GM12878 (cell line): ENCODE data around the gene INO80D. TPM values are rescaled to one million over a fixed set of nuclear protein-coding genes. Genes with fewer than 3 reads are reported as not detected.

Source experiments
- ATAC-seq: fragments of 200-7000 bp; cut with Tn5 transposase; 3 replicates; pipeline ENCODE4 v1.9.1; 2020; ENCODE audit warnings: mild to moderate bottlenecking, moderate library complexity
- BruUV-seq: library from RNA; stranded (reverse); fragments of 400-500 nt; replicated peaks from 2 replicates; lab custom pipeline; 2021; lab: Mats Ljungman, UMichigan
- CTCF ChIA-PET: fragments of 300-600 bp; sonication (Branson Sonifier 250); formaldehyde crosslinking; extraction: SDS; loops from one replicate; lab custom pipeline; 2021; ENCODE audit warnings: inconsistent platforms; lab: Yijun Ruan, JAX
- POLR2A ChIA-PET: fragments of 350-600 bp; formaldehyde crosslinking; extraction: SDS; loops from one replicate; lab custom pipeline; 2021; ENCODE audit warnings: inconsistent platforms; lab: Charles Lee
- RAD21 ChIA-PET: fragments of 300-600 bp; sonication (Branson Sonifier 250); formaldehyde crosslinking; loops from one replicate; lab custom pipeline; 2023; ENCODE audit warnings: antibody characterized with exemption; ENCODE audit not compliant: unreplicated experiment; lab: Charles Lee
- SMC1A ChIA-PET: fragments of 300-600 bp; sonication (Branson Sonifier 250); formaldehyde crosslinking; loops from one replicate; lab custom pipeline; 2023; ENCODE audit not compliant: unreplicated experiment, uncharacterized antibody; lab: Charles Lee
- DNase-seq: peaks from one replicate; pipeline ENCODE4 v3.0.0-alpha.2; 2011; ENCODE audit warnings: low read depth, low spot score
- FAIRE-seq: peaks from 3 replicates; lab custom pipeline; 2011; peaks lifted over from hg19 to GRCh38; lab: Jason Lieb, UNC
- H2AFZ ChIP-seq: 2 replicates; pipeline ENCODE4 v1.6.0; 2011; ENCODE audit warnings: low read depth, low read length, control low read depth; ENCODE audit not compliant: control insufficient read depth
- H3K27ac ChIP-seq: 2 replicates; pipeline ENCODE4 v1.5.1; 2011; ENCODE audit warnings: control low read depth; ENCODE audit not compliant: control insufficient read depth, insufficient read depth
- H3K27me3 ChIP-seq, 2 experiments: replicated peaks in 1 of 2; 2 replicates each; pipeline versions ENCODE4 v1.6.0 to v1.6.1; 2011; ENCODE audit warnings: low read length in 1 of 2; ENCODE audit not compliant: control insufficient read depth in 2 of 2, insufficient read depth in 2 of 2
- H3K36me3 ChIP-seq, 2 experiments: 2 replicates each; pipeline ENCODE4 v1.5.1; 2011; ENCODE audit warnings: low read length in 1 of 2; ENCODE audit not compliant: control insufficient read depth in 2 of 2, insufficient read depth in 2 of 2
- H3K4me1 ChIP-seq: 2 replicates; pipeline ENCODE4 v1.6.1; 2011; ENCODE audit warnings: mild to moderate bottlenecking, low read length, moderate library complexity, mixed read lengths; ENCODE audit not compliant: control insufficient read depth, insufficient read depth
- H3K4me2 ChIP-seq: 2 replicates; pipeline ENCODE4 v1.6.0; 2011; ENCODE audit warnings: control low read depth; ENCODE audit not compliant: control insufficient read depth, insufficient read depth
- H3K4me3 ChIP-seq: fragments of 200-600 bp; sonication (generic); 2 replicates; pipeline ENCODE4 v1.5.1; 2016
- H3K79me2 ChIP-seq: 2 replicates; pipeline ENCODE4 v1.6.0; 2011; ENCODE audit warnings: low read length; ENCODE audit not compliant: control insufficient read depth, insufficient read depth
- H3K9ac ChIP-seq: 2 replicates; pipeline ENCODE4 v1.8.0; 2011; ENCODE audit warnings: low read length, control low read depth, mixed read lengths; ENCODE audit not compliant: control insufficient read depth, insufficient read depth
- H3K9me3 ChIP-seq: replicated peaks from 3 replicates; pipeline ENCODE4 v1.5.1; 2011; ENCODE audit warnings: mild to moderate bottlenecking, low read length; ENCODE audit not compliant: control insufficient read depth, insufficient read depth
- H4K20me1 ChIP-seq: 2 replicates; pipeline ENCODE4 v1.6.0; 2011; ENCODE audit not compliant: control insufficient read depth, insufficient read depth
- BRCA1 ChIP-seq: IDR thresholded peaks from 2 replicates; pipeline ENCODE4 v1.6.1; 2011; ENCODE audit warnings: low read depth, low read length, improper control_type of control experiment
- HDAC2 ChIP-seq: fragments of 200-600 bp; sonication (generic); IDR thresholded peaks from 2 replicates; pipeline ENCODE4 v1.6.1; 2017
- NR2F1 ChIP-seq: fragments of 450-650 bp; conservative IDR thresholded peaks from 2 replicates; pipeline ENCODE4 v1.6.1; 2017; ENCODE audit warnings: mild to moderate bottlenecking
- WGBS: methylation state at CpG from one replicate; pipeline ENCODE4 v1.1.6; 2016; ENCODE audit warnings: low lambda C conversion rate; ENCODE audit not compliant: insufficient replicate concordance, insufficient coverage; ENCODE audit errors: missing lambda C conversion rate; 5-methylcytosine and 5-hydroxymethylcytosine counted together
- in situ Hi-C: fragments of 300-500 bp; cut with MboI; formaldehyde crosslinking; loops from 9 replicates; pipeline ENCODE4 v1.14.3; 2018; ENCODE audit warnings: mixed read lengths
- intact Hi-C: fragments of 100-400 bp; cut with micrococcal nuclease; formaldehyde crosslinking; loops from one replicate; pipeline ENCODE4 v1.14.2; 2022; ENCODE audit not compliant: unreplicated experiment
- polyA plus RNA-seq, 11 experiments: library from polyadenylated mRNA; depleted of rRNA in 4 of 11; unstranded in 6 of 11; stranded (reverse) in 5 of 11; fragments of >200 nt; fragmentation: Nextera tagmentation in 4 of 11; fragmentation: Illumina TruSeq in 1 of 11; extraction: Ambion mirVana in 4 of 11; extraction: Trizol in 1 of 11; gene quantifications; 1 replicate in 1 of 11; 2 replicates in 10 of 11; pipeline versions ENCODE4 v1.2.1 to v1.2.3, GENCODE V29; 2011 to 2016; ENCODE audit warnings: inconsistent platforms in 2 of 11, missing spikeins in 2 of 11, low read depth in 1 of 11
- total RNA-seq, 4 experiments: library from RNA; depleted of rRNA in 3 of 4; stranded (reverse); fragments of >200 nt in 3 of 4; fragmentation: Illumina TruSeq in 1 of 4; extraction: Trizol in 1 of 4; gene quantifications; 2 replicates each; pipeline versions ENCODE4 v1.2.1 to v1.2.3, GENCODE V29; 2013 to 2021
- TF ChIP-seq, protein P1 (sequence below), 3 experiments: IDR thresholded peaks in 2 of 3; conservative IDR thresholded peaks in 1 of 3; 2 replicates each; pipeline ENCODE4 v1.5.1; 2011; ENCODE audit warnings: low read depth in 3 of 3, low read length in 3 of 3, mild to moderate bottlenecking in 3 of 3, control low read depth in 2 of 3, moderate library complexity in 2 of 3, inconsistent platforms in 1 of 3, mixed read lengths in 1 of 3; ENCODE audit not compliant: control insufficient read depth in 2 of 3, insufficient read depth in 1 of 3; ENCODE audit errors: extremely low read depth in 1 of 3
- TF ChIP-seq, protein P2 (sequence below): fragments of 450-650 bp; formaldehyde crosslinking; IDR thresholded peaks from 2 replicates; pipeline ENCODE4 v1.5.0; 2022; ENCODE audit warnings: mild to moderate bottlenecking, missing genetic modification characterization

INO80D gene
- total and polyA plus RNA-seq, 10 of the 15 experiments (the other 5 are each of a cell fraction or from before 2014, with no cell fraction given) = 0.73 to 16.3 (median 4.7) TPM

DNA sequence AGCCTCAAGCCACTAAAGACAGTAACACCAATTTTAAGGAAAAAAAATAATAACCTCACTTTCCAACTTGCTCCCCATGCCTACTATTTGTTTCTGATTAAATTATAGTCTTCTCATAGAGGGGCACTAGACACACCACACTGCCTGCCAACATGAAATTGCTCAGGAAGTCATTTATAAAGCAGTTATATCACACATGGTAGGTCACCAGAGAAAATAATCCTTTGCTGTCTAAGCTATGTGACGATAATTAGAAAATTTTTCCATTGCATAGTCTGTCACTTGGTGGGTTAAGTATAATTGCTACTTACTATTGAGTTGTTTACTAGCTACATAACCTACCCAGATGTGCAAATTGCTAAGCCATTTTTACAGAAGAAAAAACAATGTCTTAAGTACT is 85.2 kb downstream of the INO80D start:
- Histone ChIP-seq H2AFZ (no peak overlapping the region), H3K9ac (no peak overlapping the region), H3K4me2 (no peak overlapping the region), H3K4me3 (no peak overlapping the region), H3K27ac (no peak overlapping the region), H3K4me1 (no peaks in the 10 kb centered on the region), H3K27me3 (no peaks in the 10 kb centered on the region), H4K20me1 (no peaks in the 10 kb centered on the region), H3K9me3 (no peaks in the 10 kb centered on the region), H3K36me3 (peaks cover 11 to 17% of the 10 kb centered on the region in 2 experiments; a peak in 3 of 4 replicates), H3K79me2 (no peaks in the 10 kb centered on the region)
- TF ChIP-seq, protein P1, sequence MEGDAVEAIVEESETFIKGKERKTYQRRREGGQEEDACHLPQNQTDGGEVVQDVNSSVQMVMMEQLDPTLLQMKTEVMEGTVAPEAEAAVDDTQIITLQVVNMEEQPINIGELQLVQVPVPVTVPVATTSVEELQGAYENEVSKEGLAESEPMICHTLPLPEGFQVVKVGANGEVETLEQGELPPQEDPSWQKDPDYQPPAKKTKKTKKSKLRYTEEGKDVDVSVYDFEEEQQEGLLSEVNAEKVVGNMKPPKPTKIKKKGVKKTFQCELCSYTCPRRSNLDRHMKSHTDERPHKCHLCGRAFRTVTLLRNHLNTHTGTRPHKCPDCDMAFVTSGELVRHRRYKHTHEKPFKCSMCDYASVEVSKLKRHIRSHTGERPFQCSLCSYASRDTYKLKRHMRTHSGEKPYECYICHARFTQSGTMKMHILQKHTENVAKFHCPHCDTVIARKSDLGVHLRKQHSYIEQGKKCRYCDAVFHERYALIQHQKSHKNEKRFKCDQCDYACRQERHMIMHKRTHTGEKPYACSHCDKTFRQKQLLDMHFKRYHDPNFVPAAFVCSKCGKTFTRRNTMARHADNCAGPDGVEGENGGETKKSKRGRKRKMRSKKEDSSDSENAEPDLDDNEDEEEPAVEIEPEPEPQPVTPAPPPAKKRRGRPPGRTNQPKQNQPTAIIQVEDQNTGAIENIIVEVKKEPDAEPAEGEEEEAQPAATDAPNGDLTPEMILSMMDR (IDR thresholded peaks at IDR 0.05 in 2 of 3, conservative IDR thresholded peaks at IDR 0.05 in 1 of 3; ENCODE audit: control insufficient read depth in 2 of 3, extremely low read depth in 1 of 3, insufficient read depth in 1 of 3, low read depth in 3 of 3, low read length in 3 of 3) = no peak
- no peak for TF ChIP-seq HDAC2
- no peak for TF ChIP-seq BRCA1
- no peak for TF ChIP-seq NR2F1
- TF ChIP-seq, protein P2, sequence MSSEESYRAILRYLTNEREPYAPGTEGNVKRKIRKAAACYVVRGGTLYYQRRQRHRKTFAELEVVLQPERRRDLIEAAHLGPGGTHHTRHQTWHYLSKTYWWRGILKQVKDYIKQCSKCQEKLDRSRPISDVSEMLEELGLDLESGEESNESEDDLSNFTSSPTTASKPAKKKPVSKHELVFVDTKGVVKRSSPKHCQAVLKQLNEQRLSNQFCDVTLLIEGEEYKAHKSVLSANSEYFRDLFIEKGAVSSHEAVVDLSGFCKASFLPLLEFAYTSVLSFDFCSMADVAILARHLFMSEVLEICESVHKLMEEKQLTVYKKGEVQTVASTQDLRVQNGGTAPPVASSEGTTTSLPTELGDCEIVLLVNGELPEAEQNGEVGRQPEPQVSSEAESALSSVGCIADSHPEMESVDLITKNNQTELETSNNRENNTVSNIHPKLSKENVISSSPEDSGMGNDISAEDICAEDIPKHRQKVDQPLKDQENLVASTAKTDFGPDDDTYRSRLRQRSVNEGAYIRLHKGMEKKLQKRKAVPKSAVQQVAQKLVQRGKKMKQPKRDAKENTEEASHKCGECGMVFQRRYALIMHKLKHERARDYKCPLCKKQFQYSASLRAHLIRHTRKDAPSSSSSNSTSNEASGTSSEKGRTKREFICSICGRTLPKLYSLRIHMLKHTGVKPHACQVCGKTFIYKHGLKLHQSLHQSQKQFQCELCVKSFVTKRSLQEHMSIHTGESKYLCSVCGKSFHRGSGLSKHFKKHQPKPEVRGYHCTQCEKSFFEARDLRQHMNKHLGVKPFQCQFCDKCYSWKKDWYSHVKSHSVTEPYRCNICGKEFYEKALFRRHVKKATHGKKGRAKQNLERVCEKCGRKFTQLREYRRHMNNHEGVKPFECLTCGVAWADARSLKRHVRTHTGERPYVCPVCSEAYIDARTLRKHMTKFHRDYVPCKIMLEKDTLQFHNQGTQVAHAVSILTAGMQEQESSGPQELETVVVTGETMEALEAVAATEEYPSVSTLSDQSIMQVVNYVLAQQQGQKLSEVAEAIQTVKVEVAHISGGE (CRISPR knock-in tag) = no peak
- no peak for FAIRE-seq
- WGBS = 100% methylated on average over 1 of the region's 1 CpG
- no peak for DNase-seq
- SMC1A ChIA-PET = interaction anchor here (1.0 to 1.1 kb wide), 3 partner anchors 10 to 136 kb away, joined by 3 read pairs; no protein-coding TSS in a partner anchor
- POLR2A ChIA-PET = no interaction called here
- in situ Hi-C loops = no loop called here
- intact Hi-C loops = loop anchor here (5.0 to 10.0 kb wide), 2 partner anchors 152 to 244 kb away; no protein-coding TSS in a partner anchor
- CTCF ChIA-PET = interaction anchor here (0.7 to 1.3 kb wide), 2 partner anchors 75 to 76 kb away, joined by 3 read pairs; no protein-coding TSS in a partner anchor
- RAD21 ChIA-PET = no interaction called here
- BruUV-seq = no TSS peak
- no peak for ATAC-seq
